Measurements from ENCODE around the gene CAST.

DNA sequence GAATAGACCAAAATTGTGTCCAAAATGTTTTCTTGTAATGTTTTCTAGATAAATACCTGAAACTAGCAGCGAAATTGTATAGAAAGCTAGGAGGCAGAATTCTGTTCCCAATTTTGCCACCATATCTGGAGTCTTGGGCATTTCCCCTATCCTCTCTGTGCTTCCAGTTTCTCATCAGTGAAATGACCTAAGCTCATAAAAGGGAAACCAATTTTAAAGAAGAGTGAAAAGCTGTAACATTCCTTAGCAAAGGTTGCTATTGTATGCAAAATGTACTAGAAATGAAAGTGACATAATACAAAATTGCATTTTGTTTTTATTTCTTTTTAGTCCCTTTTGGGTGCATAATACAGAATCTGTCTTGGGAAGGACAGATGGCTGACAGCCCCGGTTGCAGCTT lies 36.8 kb upstream of the CAST start:
- no peak for TF ChIP-seq ZNF274 (IDR thresholded peaks at IDR 0.05; ENCODE audit: low read depth, low read length)
- TF ChIP-seq YY1 (IDR thresholded peaks at IDR 0.05; ENCODE audit: insufficient read depth, insufficient read length) = no peak
- no peak for TF ChIP-seq SUZ12 (IDR thresholded peaks at IDR 0.05; ENCODE audit: extremely low read depth, insufficient read depth, insufficient read length)

Data from NT2/D1 (cell line).